CD4-positive, alpha-beta T cell (primary cell): ENCODE data around the gene BABAM2. TPM values are rescaled to one million over a fixed set of nuclear protein-coding genes. Genes with fewer than 3 reads are reported as not detected.

Experiments
- ATAC-seq: fragments of 200-7000 bp; cut with Tn5 transposase; one replicate; pipeline ENCODE4 v1.10.0; 2022; ENCODE audit warnings: mild to moderate bottlenecking; ENCODE audit not compliant: poor library complexity
- CTCF ChIA-PET: fragments of 350-600 bp; sonication (Branson Sonifier 250); formaldehyde crosslinking; loops from one replicate; lab custom pipeline; 2021; ENCODE audit warnings: antibody characterized with exemption, inconsistent platforms; lab: Charles Lee
- POLR2A ChIA-PET: fragments of 350-600 bp; sonication (Branson Sonifier 250); formaldehyde crosslinking; loops from one replicate; lab custom pipeline; 2021; ENCODE audit warnings: antibody characterized with exemption, inconsistent platforms; lab: Charles Lee
- DNase-seq, 14 experiments: peaks; one replicate each; pipeline ENCODE4 v3.0.0-alpha.2; 2013 to 2020; ENCODE audit warnings: mixed read lengths in 2 of 14
- H3K27ac ChIP-seq, 2 donors: one replicate each; pipeline versions ENCODE4 v1.5.1 to v1.7.0; 2013; ENCODE audit warnings: low read length in 2 of 2, low read depth in 1 of 2, mild to moderate bottlenecking in 1 of 2
- H3K27me3 ChIP-seq, 2 experiments: 1 replicate in 1 of 2; 2 replicates in 1 of 2; pipeline versions ENCODE4 v1.6.1 to v1.7.0; 2013; ENCODE audit warnings: low read length in 2 of 2, control low read depth in 1 of 2, mild to moderate bottlenecking in 1 of 2, moderate library complexity in 1 of 2; ENCODE audit not compliant: insufficient read depth in 2 of 2, control insufficient read depth in 1 of 2
- H3K36me3 ChIP-seq: one replicate; pipeline ENCODE4 v1.6.1; 2013; ENCODE audit warnings: low read length, control low read depth; ENCODE audit not compliant: insufficient read depth
- H3K4me1 ChIP-seq: one replicate; pipeline ENCODE4 v1.6.1; 2013; ENCODE audit warnings: low read length, control low read depth; ENCODE audit not compliant: insufficient read depth
- H3K4me3 ChIP-seq: one replicate; pipeline ENCODE4 v1.5.1; 2013; ENCODE audit warnings: mild to moderate bottlenecking, low read length, moderate library complexity
- H3K9me3 ChIP-seq, 2 experiments: 1 replicate in 1 of 2; 2 replicates in 1 of 2; pipeline versions ENCODE4 v1.6.1 to v1.7.0; 2013; ENCODE audit warnings: low read length in 2 of 2, mild to moderate bottlenecking in 2 of 2, control low read depth in 1 of 2, moderate library complexity in 1 of 2; ENCODE audit not compliant: control insufficient read depth in 1 of 2, insufficient read depth in 1 of 2
- H3K27ac Mint-ChIP-seq: one replicate; pipeline ENCODE4 v1.8.0; 2020; ENCODE audit warnings: mixed read lengths
- H3K27me3 Mint-ChIP-seq: one replicate; pipeline ENCODE4 v1.8.0; 2021; ENCODE audit warnings: mixed read lengths
- H3K36me3 Mint-ChIP-seq: one replicate; pipeline ENCODE4 v1.8.0; 2021; ENCODE audit warnings: low read depth, mixed read lengths
- H3K4me1 Mint-ChIP-seq: one replicate; pipeline ENCODE4 v1.8.0; 2021; ENCODE audit warnings: low read depth, mixed read lengths
- H3K4me3 Mint-ChIP-seq: one replicate; pipeline ENCODE4 v1.8.0; 2020; ENCODE audit warnings: mild to moderate bottlenecking, mixed read lengths
- H3K9me3 Mint-ChIP-seq: one replicate; pipeline ENCODE4 v1.8.0; 2020; ENCODE audit warnings: mixed read lengths
- intact Hi-C, 2 experiments: fragments of 100-400 bp; cut with DNase I in 1 of 2; cut with micrococcal nuclease in 1 of 2; formaldehyde crosslinking; loops; one replicate each; pipeline versions ENCODE4 v1.15.1 to v1.9.0; 2023 to 2025; cut with DNase I, micrococcal nuclease
- total RNA-seq, 174 experiments: library from RNA in 2 of 174; stranded (reverse) in 2 of 174; gene quantifications; one replicate each; pipeline ENCODE4 v1.2.3 and lab custom pipeline; 2021 to 2026
- TF ChIP-seq, protein P1 (sequence below): fragments of 200-600 bp; IDR thresholded peaks from one replicate; pipeline ENCODE4 v1.8.0; 2022; ENCODE audit warnings: antibody characterized with exemption, mild to moderate bottlenecking

Gene BABAM2
- total RNA-seq, 2 experiments from 2014 or later = 29.2 to 32.8 TPM

DNA sequence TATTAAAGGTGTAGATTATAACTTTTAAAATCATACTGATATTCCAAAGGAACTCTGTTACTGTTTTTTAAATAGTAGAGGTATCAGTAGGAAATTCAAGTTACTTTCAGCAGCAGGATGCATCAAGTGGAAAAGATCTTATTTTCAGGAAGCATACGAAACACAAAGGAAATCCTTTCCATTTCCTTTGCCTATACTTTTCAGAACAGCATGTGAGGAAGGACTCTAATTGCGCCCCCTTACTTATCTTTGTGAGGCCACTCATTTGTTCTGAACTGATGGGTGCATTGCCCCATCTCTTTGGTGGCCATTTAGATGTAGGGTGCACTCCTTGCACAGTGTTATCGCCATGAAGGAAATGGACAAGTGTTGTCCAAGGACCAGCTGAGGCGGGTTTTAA, 145.3 kb downstream of the BABAM2 start:
- ChIA-PET POLR2A (no interaction called here), CTCF (no interaction called here)
- DNase-seq = no peak
- Mint-ChIP-seq H3K36me3 (peaks cover 8% of the 10 kb centered on the region), H3K9me3 (no peaks in the 10 kb centered on the region), H3K4me3 (no peak overlapping the region), H3K27me3 (no peaks in the 10 kb centered on the region), H3K27ac (no peak overlapping the region), H3K4me1 (peaks cover 10% of the 10 kb centered on the region)
- Histone ChIP-seq H3K27me3 (no peaks in the 10 kb centered on the region), H3K36me3 (no peaks in the 10 kb centered on the region), H3K4me1 (no peaks in the 10 kb centered on the region), H3K9me3 (no peaks in the 10 kb centered on the region), H3K27ac (no peak overlapping the region), H3K4me3 (no peak overlapping the region)
- ATAC-seq = no peak
- TF ChIP-seq, protein P1, sequence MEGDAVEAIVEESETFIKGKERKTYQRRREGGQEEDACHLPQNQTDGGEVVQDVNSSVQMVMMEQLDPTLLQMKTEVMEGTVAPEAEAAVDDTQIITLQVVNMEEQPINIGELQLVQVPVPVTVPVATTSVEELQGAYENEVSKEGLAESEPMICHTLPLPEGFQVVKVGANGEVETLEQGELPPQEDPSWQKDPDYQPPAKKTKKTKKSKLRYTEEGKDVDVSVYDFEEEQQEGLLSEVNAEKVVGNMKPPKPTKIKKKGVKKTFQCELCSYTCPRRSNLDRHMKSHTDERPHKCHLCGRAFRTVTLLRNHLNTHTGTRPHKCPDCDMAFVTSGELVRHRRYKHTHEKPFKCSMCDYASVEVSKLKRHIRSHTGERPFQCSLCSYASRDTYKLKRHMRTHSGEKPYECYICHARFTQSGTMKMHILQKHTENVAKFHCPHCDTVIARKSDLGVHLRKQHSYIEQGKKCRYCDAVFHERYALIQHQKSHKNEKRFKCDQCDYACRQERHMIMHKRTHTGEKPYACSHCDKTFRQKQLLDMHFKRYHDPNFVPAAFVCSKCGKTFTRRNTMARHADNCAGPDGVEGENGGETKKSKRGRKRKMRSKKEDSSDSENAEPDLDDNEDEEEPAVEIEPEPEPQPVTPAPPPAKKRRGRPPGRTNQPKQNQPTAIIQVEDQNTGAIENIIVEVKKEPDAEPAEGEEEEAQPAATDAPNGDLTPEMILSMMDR = no peak
- intact Hi-C loops = no loop called here

DNA sequence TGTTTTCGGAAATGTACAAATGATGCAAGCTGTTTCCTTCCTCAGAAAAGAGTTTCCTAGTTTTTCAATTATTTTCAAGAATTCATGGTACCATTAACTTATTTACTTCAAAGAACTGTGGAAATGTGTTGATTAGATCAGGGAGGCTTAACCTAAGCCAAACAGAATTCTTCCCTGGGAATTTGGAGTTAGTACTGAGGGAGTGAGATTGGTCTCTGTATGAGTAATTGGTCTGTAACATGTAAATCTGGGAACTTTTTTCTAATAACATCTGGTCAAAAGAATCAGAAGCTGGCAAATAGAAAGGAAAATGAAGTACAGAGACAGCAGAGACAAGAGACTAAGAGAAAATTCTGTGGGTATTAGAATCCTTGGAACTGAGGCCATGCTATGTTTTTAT, 145.8 kb downstream of the BABAM2 start:
- TF ChIP-seq, protein P1 = no peak
- Mint-ChIP-seq H3K9me3 (no peaks in the 10 kb centered on the region), H3K4me3 (no peak overlapping the region), H3K36me3 (peaks cover 5% of the 10 kb centered on the region), H3K4me1 (peaks cover 10% of the 10 kb centered on the region), H3K27ac (no peak overlapping the region), H3K27me3 (no peaks in the 10 kb centered on the region)
- H3K27ac ChIP-seq = no peak overlapping the region
- CTCF ChIA-PET = no interaction called here
- ATAC-seq (no peak), DNase-seq (no peak)
- no peaks in the 10 kb centered on the region for H3K4me1 ChIP-seq
- no peaks in the 10 kb centered on the region for H3K36me3 ChIP-seq
- H3K9me3 ChIP-seq = no peaks in the 10 kb centered on the region
- intact Hi-C loops = no loop called here
- no peak overlapping the region for H3K4me3 ChIP-seq
- POLR2A ChIA-PET = no interaction called here
- no peaks in the 10 kb centered on the region for H3K27me3 ChIP-seq

GRCh38 chr2:28038722-28039121, 148.2 kb downstream of the BABAM2 start:
- Mint-ChIP-seq H3K27me3 (no peaks in the 10 kb centered on the region), H3K36me3 (peaks cover 10% of the 10 kb centered on the region), H3K4me3 (no peak overlapping the region), H3K27ac (no peak overlapping the region), H3K4me1 (peaks cover 10% of the 10 kb centered on the region), H3K9me3 (no peaks in the 10 kb centered on the region)
- DNase-seq = no peak
- H3K27me3 ChIP-seq = no peaks in the 10 kb centered on the region
- H3K27ac ChIP-seq = no peak overlapping the region
- no peak for ATAC-seq
- POLR2A ChIA-PET = no interaction called here
- H3K4me1 ChIP-seq = no peaks in the 10 kb centered on the region
- CTCF ChIA-PET = interaction anchor here (1.1 to 1.5 kb wide), 2 partner anchors 16 to 35 kb away, joined by 3 read pairs; no protein-coding TSS in a partner anchor
- no peaks in the 10 kb centered on the region for H3K36me3 ChIP-seq
- intact Hi-C loops = no loop called here
- no peak overlapping the region for H3K4me3 ChIP-seq
- TF ChIP-seq, protein P1 = no peak
- H3K9me3 ChIP-seq = no peaks in the 10 kb centered on the region
